B cell (primary cell): ENCODE results near the gene SLC24A4. TPM values are rescaled to one million over a fixed set of nuclear protein-coding genes. Genes with fewer than 3 reads are reported as not detected.

Experiments used
- ATAC-seq: fragments of 200-7000 bp; cut with Tn5 transposase; one replicate; pipeline ENCODE4 v1.10.0; 2021; ENCODE audit warnings: low read depth, mild to moderate bottlenecking, moderate number of reproducible peaks, moderate library complexity
- CTCF ChIA-PET: fragments of 350-600 bp; sonication (Branson Sonifier 250); formaldehyde crosslinking; loops from one replicate; lab custom pipeline; 2021; ENCODE audit warnings: antibody characterized with exemption, inconsistent platforms; lab: Charles Lee
- POLR2A ChIA-PET: fragments of 350-600 bp; sonication (Branson Sonifier 250); formaldehyde crosslinking; loops from one replicate; lab custom pipeline; 2021; ENCODE audit warnings: antibody characterized with exemption; lab: Charles Lee
- DNase-seq: peaks from one replicate; pipeline ENCODE4 v3.0.0; 2013
- H2AFZ ChIP-seq: 2 replicates; pipeline ENCODE4 v1.6.1; 2012; ENCODE audit warnings: mild to moderate bottlenecking, low read depth, low read length; ENCODE audit not compliant: insufficient read depth, poor library complexity, severe bottlenecking
- H3K27ac ChIP-seq, 2 donors: 1 replicate in 1 of 2; 2 replicates in 1 of 2; pipeline ENCODE4 v1.5.1; 2012 to 2013; ENCODE audit warnings: low read length in 2 of 2, mild to moderate bottlenecking in 2 of 2, moderate library complexity in 1 of 2
- H3K27me3 ChIP-seq, 4 experiments: fragments of 200-600 bp in 1 of 4; sonication (generic) in 1 of 4; replicated peaks in 1 of 4; 1 replicate in 2 of 4; 2 replicates in 2 of 4; pipeline versions ENCODE4 v1.6.1 to v1.7.0; 2013 to 2016; ENCODE audit warnings: low read length in 3 of 4, mild to moderate bottlenecking in 2 of 4, mixed read lengths in 1 of 4, moderate library complexity in 1 of 4; ENCODE audit not compliant: insufficient read depth in 4 of 4, control insufficient read depth in 3 of 4; ENCODE audit errors: control extremely low read depth in 1 of 4
- H3K36me3 ChIP-seq, 2 experiments: replicated peaks in 1 of 2; 1 replicate in 1 of 2; 2 replicates in 1 of 2; pipeline versions ENCODE4 v1.6.1 to v1.7.1; 2013; ENCODE audit warnings: low read length in 1 of 2; ENCODE audit not compliant: insufficient read depth in 2 of 2, control insufficient read depth in 1 of 2; ENCODE audit errors: control extremely low read depth in 1 of 2, extremely low read depth in 1 of 2
- H3K4me1 ChIP-seq, 2 donors: fragments of 200-600 bp in 1 of 2; sonication (generic) in 1 of 2; 1 replicate in 1 of 2; 2 replicates in 1 of 2; pipeline versions ENCODE4 v1.5.1 to v1.6.1; 2013 to 2017; ENCODE audit warnings: low read length in 2 of 2; ENCODE audit not compliant: control insufficient read depth in 2 of 2, insufficient read depth in 2 of 2
- H3K4me2 ChIP-seq: replicated peaks from 2 replicates; pipeline ENCODE3; 2012; ENCODE audit warnings: mild to moderate bottlenecking, low read depth, low read length; ENCODE audit not compliant: poor library complexity, severe bottlenecking
- H3K4me3 ChIP-seq, 5 experiments: fragments of 200-600 bp in 1 of 5; sonication (generic) in 1 of 5; 1 replicate in 3 of 5; 2 replicates in 2 of 5; pipeline versions ENCODE4 v1.5.1 to v1.7.0; 2011 to 2016; ENCODE audit warnings: low read length in 4 of 5, mild to moderate bottlenecking in 4 of 5, low read depth in 2 of 5, control low read depth in 1 of 5, moderate library complexity in 1 of 5; ENCODE audit not compliant: insufficient read depth in 1 of 5; ENCODE audit errors: control extremely low read depth in 1 of 5, extremely low read depth in 1 of 5
- H3K79me2 ChIP-seq: fragments of 200-600 bp; sonication (generic); one replicate; pipeline ENCODE4 v1.6.0; 2016; ENCODE audit warnings: low read length; ENCODE audit not compliant: control insufficient read depth, insufficient read depth
- H3K9ac ChIP-seq: fragments of 200-600 bp; sonication (generic); 2 replicates; pipeline ENCODE4 v1.6.1; 2017; ENCODE audit warnings: mild to moderate bottlenecking, low read length, moderate library complexity
- H3K9me3 ChIP-seq, 3 donors: one replicate each; pipeline versions ENCODE4 v1.6.1 to v1.7.1; 2013; ENCODE audit warnings: low read length in 2 of 3; ENCODE audit not compliant: control insufficient read depth in 2 of 3, insufficient read depth in 1 of 3; ENCODE audit errors: control extremely low read depth in 1 of 3
- H4K20me1 ChIP-seq: 2 replicates; pipeline ENCODE4 v1.6.0; 2012; ENCODE audit warnings: mild to moderate bottlenecking, low read length; ENCODE audit not compliant: insufficient read depth, control insufficient read depth, poor library complexity, severe bottlenecking
- H3K27ac Mint-ChIP-seq: one replicate; pipeline ENCODE4 v1.8.0; 2021; ENCODE audit warnings: mixed read lengths
- H3K27me3 Mint-ChIP-seq: one replicate; pipeline ENCODE4 v1.8.0; 2021; ENCODE audit warnings: mixed read lengths
- H3K4me1 Mint-ChIP-seq: one replicate; pipeline ENCODE4 v1.8.0; 2021; ENCODE audit warnings: mixed read lengths
- H3K4me3 Mint-ChIP-seq: one replicate; pipeline ENCODE4 v1.8.0; 2021; ENCODE audit warnings: mixed read lengths
- H3K9me3 Mint-ChIP-seq: one replicate; pipeline ENCODE4 v1.8.0; 2022; ENCODE audit warnings: mixed read lengths; ENCODE audit not compliant: insufficient read depth
- CTCF ChIP-seq: fragments of 200-600 bp; IDR thresholded peaks from one replicate; pipeline ENCODE4 v1.8.0; 2022; ENCODE audit warnings: antibody characterized with exemption, mild to moderate bottlenecking
- EZH2 ChIP-seq: IDR thresholded peaks from 2 replicates; pipeline ENCODE4 v1.6.1; 2012; ENCODE audit warnings: borderline replicate concordance, low read depth, mild to moderate bottlenecking, moderate library complexity, low read length; ENCODE audit not compliant: insufficient read depth, poor library complexity, severe bottlenecking
- WGBS: methylation state at CpG from one replicate; pipeline ENCODE4 v1.1.5; 2013; ENCODE audit warnings: missing lambda C conversion rate; ENCODE audit not compliant: insufficient coverage; 5-methylcytosine and 5-hydroxymethylcytosine counted together
- intact Hi-C: fragments of 100-400 bp; cut with micrococcal nuclease; formaldehyde crosslinking; loops from one replicate; pipeline ENCODE4 v1.10.0; 2022
- polyA plus RNA-seq: library from polyadenylated mRNA; depleted of rRNA; stranded (reverse); fragments of >200 nt; gene quantifications from 2 replicates; pipeline ENCODE4 v1.2.3, GENCODE V29; 2012
- total RNA-seq, 2 donors: library from RNA; stranded (reverse); fragments of 120-200 nt in 1 of 2; gene quantifications; 1 replicate in 1 of 2; 2 replicates in 1 of 2; pipeline versions ENCODE4 v1.2.3 to v1.2.4, GENCODE V29; 2013 to 2022

The SLC24A4 gene
- total and polyA plus RNA-seq, 2 donors (not counting 1 experiment from before 2014, with no cell fraction given), result 0.19 TPM; not detected in 1

- no peak overlapping the region for H3K4me3 ChIP-seq
- WGBS, result 89% methylated on average over 9 of the region's 9 CpGs
- ATAC-seq (no peak), DNase-seq (no peak)
- no peak for TF ChIP-seq CTCF
- TF ChIP-seq EZH2, result no peak
- no peaks in the 10 kb centered on the region for H3K4me1 ChIP-seq
- H3K9ac ChIP-seq, result no peak overlapping the region
- H3K9me3 Mint-ChIP-seq, result peaks cover 2% of the 10 kb centered on the region
- H3K27me3 Mint-ChIP-seq, result no peaks in the 10 kb centered on the region
- H3K36me3 ChIP-seq, result no peaks in the 10 kb centered on the region
- no peaks in the 10 kb centered on the region for H3K27me3 ChIP-seq
- no peak overlapping the region for H3K4me2 ChIP-seq
- peaks cover 0 to 5% (median 0%) of the 10 kb centered on the region in 3 donors for H3K9me3 ChIP-seq
- intact Hi-C loops, result no loop called here
- H3K27ac ChIP-seq, result no peak overlapping the region
- no peaks in the 10 kb centered on the region for H3K79me2 ChIP-seq
- no peaks in the 10 kb centered on the region for H3K4me1 Mint-ChIP-seq
- no peaks in the 10 kb centered on the region for H4K20me1 ChIP-seq
- POLR2A ChIA-PET, result no interaction called here
- H3K27ac Mint-ChIP-seq, result no peak overlapping the region
- CTCF ChIA-PET, result interaction anchor here (0.6 kb wide), 1 partner anchor 12 kb away, joined by 3 read pairs; no protein-coding TSS in a partner anchor
- H2AFZ ChIP-seq, result no peak overlapping the region
- H3K4me3 Mint-ChIP-seq, result no peak overlapping the region
Observed at GRCh38 chr14:92473261-92473968, 150.4 kb downstream of the SLC24A4 start.

- no peak for DNase-seq
- POLR2A ChIA-PET, result no interaction called here
- Histone ChIP-seq H3K4me1 (no peaks in the 10 kb centered on the region), H3K79me2 (no peaks in the 10 kb centered on the region), H3K27me3 (no peaks in the 10 kb centered on the region), H3K9ac (no peak overlapping the region), H3K27ac (no peak overlapping the region), H2AFZ (no peak overlapping the region), H3K4me2 (no peak overlapping the region), H3K36me3 (no peaks in the 10 kb centered on the region), H3K4me3 (no peak overlapping the region), H4K20me1 (no peaks in the 10 kb centered on the region), H3K9me3 (peaks cover 0 to 4% (median under 1%) of the 10 kb centered on the region in 3 donors)
- Mint-ChIP-seq H3K4me1 (no peaks in the 10 kb centered on the region), H3K27me3 (peaks cover under 1% of the 10 kb centered on the region), H3K9me3 (peaks cover 3% of the 10 kb centered on the region), H3K27ac (no peak overlapping the region), H3K4me3 (no peak overlapping the region)
- intact Hi-C loops, result no loop called here
- 94% methylated on average over 2 of the region's 3 CpGs for WGBS
- no peak for ATAC-seq
- CTCF ChIA-PET, result interaction anchor here (0.6 kb wide), 1 partner anchor 13 kb away, joined by 3 read pairs; no protein-coding TSS in a partner anchor
- TF ChIP-seq CTCF (no peak), EZH2 (no peak)
Observed at GRCh38 chr14:92473969-92474535, 151.1 kb downstream of the SLC24A4 start.
